K562 (cell line): ENCODE results near the gene SENP8. TPM values are rescaled to one million over a fixed set of nuclear protein-coding genes. Genes with fewer than 3 reads are reported as not detected.

Experiments
- ATAC-seq: fragments of 200-7000 bp; cut with Tn5 transposase; 3 replicates; pipeline ENCODE4 v1.9.1; 2020; ENCODE audit warnings: moderate library complexity
- BruUV-seq: library from RNA; stranded (reverse); fragments of 400-500 nt; replicated peaks from 2 replicates; lab custom pipeline; 2021; lab: Mats Ljungman, UMichigan
- CTCF ChIA-PET: fragments of 300-600 bp; formaldehyde crosslinking; extraction: SDS; loops from one replicate; lab custom pipeline; 2021; ENCODE audit warnings: low intra/inter-chr PET ratio; lab: Yijun Ruan, JAX
- POLR2A ChIA-PET: fragments of 300-600, 350-650 bp; sonication (Branson Sonifier 250); formaldehyde crosslinking; extraction: SDS; loops from one replicate; lab custom pipeline; 2021; ENCODE audit warnings: antibody characterized with exemption, inconsistent platforms; lab: Yijun Ruan, JAX
- DNase-seq, 4 experiments: peaks; one replicate each; pipeline versions ENCODE4 v3.0.0 to v3.0.0-alpha.2; 2011 to 2018; ENCODE audit warnings: low spot score in 3 of 4, mixed read lengths in 3 of 4; ENCODE audit errors: extremely low read depth in 1 of 4
- FAIRE-seq: peaks from 2 replicates; lab custom pipeline; 2011; peaks lifted over from hg19 to GRCh38; lab: Jason Lieb, UNC
- H2AFZ ChIP-seq: 2 replicates; pipeline ENCODE4 v1.6.0; 2011; ENCODE audit warnings: low read depth, low read length, control low read depth, inconsistent platforms
- H3K27ac ChIP-seq: fragments of 200-600 bp; 3 replicates; pipeline ENCODE4 v1.8.0; 2011; ENCODE audit warnings: low read depth, mild to moderate bottlenecking, control low read depth, inconsistent platforms, low read length, moderate library complexity, mixed read lengths; ENCODE audit errors: extremely low read depth
- H3K27me3 ChIP-seq, 2 experiments: fragments of 300-600 bp in 1 of 2; 2 replicates in 1 of 2; 3 replicates in 1 of 2; pipeline versions ENCODE4 v1.6.0 to v1.8.0; 2011; ENCODE audit warnings: inconsistent platforms in 2 of 2, low read length in 2 of 2, mild to moderate bottlenecking in 1 of 2, mixed read lengths in 1 of 2, moderate library complexity in 1 of 2; ENCODE audit not compliant: control insufficient read depth in 2 of 2, insufficient read depth in 2 of 2
- H3K36me3 ChIP-seq: fragments of 300-600 bp; 3 replicates; pipeline ENCODE4 v1.8.0; 2011; ENCODE audit warnings: mild to moderate bottlenecking, low read length, inconsistent platforms; ENCODE audit not compliant: control insufficient read depth, insufficient read depth
- H3K4me1 ChIP-seq, 2 experiments: fragments of 200-600 bp in 1 of 2; replicated peaks in 1 of 2; 2 replicates in 1 of 2; 3 replicates in 1 of 2; pipeline versions ENCODE4 v1.5.1 to v1.8.0; 2011; ENCODE audit warnings: inconsistent platforms in 2 of 2, low read length in 2 of 2, mild to moderate bottlenecking in 1 of 2, mixed read lengths in 1 of 2, moderate library complexity in 1 of 2; ENCODE audit not compliant: control insufficient read depth in 2 of 2, insufficient read depth in 2 of 2
- H3K4me2 ChIP-seq: 2 replicates; pipeline ENCODE4 v1.6.1; 2011; ENCODE audit warnings: low read length, control low read depth, inconsistent platforms, mixed read lengths; ENCODE audit not compliant: insufficient read depth
- H3K4me3 ChIP-seq: fragments of 200-600 bp; sonication (generic), shearing (Covaris generic); 2 replicates; pipeline ENCODE4 v1.5.1; 2016; ENCODE audit warnings: control low read depth, inconsistent platforms
- H3K79me2 ChIP-seq: fragments of 200-600 bp; 3 replicates; pipeline ENCODE4 v1.8.0; 2011; ENCODE audit warnings: low read length, inconsistent platforms; ENCODE audit not compliant: control insufficient read depth, insufficient read depth
- H3K9ac ChIP-seq, 2 experiments: 2 replicates each; pipeline versions ENCODE4 v1.6.0 to v1.6.1; 2011; ENCODE audit warnings: low read depth in 2 of 2, low read length in 2 of 2, control low read depth in 1 of 2, inconsistent platforms in 1 of 2, mild to moderate bottlenecking in 1 of 2, mixed read lengths in 1 of 2; ENCODE audit not compliant: insufficient read depth in 1 of 2
- H3K9me1 ChIP-seq: one replicate; pipeline ENCODE4 v1.6.0; 2011; ENCODE audit warnings: inconsistent platforms, mild to moderate bottlenecking, low read length, moderate library complexity; ENCODE audit not compliant: control insufficient read depth, insufficient read depth
- H3K9me3 ChIP-seq: replicated peaks from 2 replicates; pipeline ENCODE4 v1.5.1; 2011; ENCODE audit warnings: low read depth, low read length, inconsistent platforms; ENCODE audit not compliant: control insufficient read depth, insufficient read depth
- H4K20me1 ChIP-seq: replicated peaks from 2 replicates; pipeline ENCODE4 v1.6.1; 2011; ENCODE audit warnings: low read length, inconsistent platforms, mixed read lengths; ENCODE audit not compliant: control insufficient read depth, insufficient read depth
- ATF6 ChIP-seq: sonication (generic); formaldehyde crosslinking; IDR thresholded peaks from 2 replicates; pipeline ENCODE4 v1.4.0; 2020; ENCODE audit warnings: mild to moderate bottlenecking, missing genetic modification reagents
- ATF7 ChIP-seq: fragments of 450-650 bp; IDR thresholded peaks from 2 replicates; pipeline ENCODE4 v1.7.1; 2014; ENCODE audit warnings: mild to moderate bottlenecking, moderate library complexity
- FOS ChIP-seq: IDR thresholded peaks from 3 replicates; pipeline ENCODE4 v1.6.1; 2011; ENCODE audit not compliant: insufficient read length; ENCODE audit errors: extremely low read depth
- FOXK2 ChIP-seq, 2 experiments: fragments of 450-650 bp; IDR thresholded peaks in 1 of 2; conservative IDR thresholded peaks in 1 of 2; 2 replicates each; pipeline ENCODE4 v1.6.1; 2016; ENCODE audit warnings: low read depth in 2 of 2, mild to moderate bottlenecking in 1 of 2
- KLF6 ChIP-seq: fragments of 250-450 bp; sonication (Bioruptor Pico); IDR thresholded peaks from 2 replicates; pipeline ENCODE4 v1.4.0; 2020; ENCODE audit warnings: mild to moderate bottlenecking, moderate library complexity, borderline replicate concordance
- MNT ChIP-seq, 2 experiments: fragments of 450-650 bp; conservative IDR thresholded peaks; 2 replicates each; pipeline ENCODE4 v1.6.1; 2017; ENCODE audit warnings: mild to moderate bottlenecking in 2 of 2, moderate library complexity in 2 of 2
- POLR2G ChIP-seq: fragments of 200-400 bp; formaldehyde crosslinking; IDR thresholded peaks from 2 replicates; pipeline ENCODE4 v1.6.1; 2017; ENCODE audit warnings: low read depth, mild to moderate bottlenecking, antibody characterized with exemption, low read length, moderate library complexity
- RBM39 ChIP-seq: fragments of 200-400 bp; formaldehyde crosslinking; optimal IDR thresholded peaks from 2 replicates; pipeline ENCODE3; 2018; ENCODE audit warnings: low read depth, low read length
- SFPQ ChIP-seq: fragments of 200-400 bp; formaldehyde crosslinking; IDR thresholded peaks from 2 replicates; pipeline ENCODE4 v1.6.1; 2017; ENCODE audit warnings: mild to moderate bottlenecking, low read depth, low read length, moderate library complexity
- SMAD1 ChIP-seq: fragments of 150-350 bp; IDR thresholded peaks from 2 replicates; pipeline ENCODE4 v1.6.1; 2014; ENCODE audit warnings: low read length, low read depth; ENCODE audit not compliant: partially characterized antibody
- THRA ChIP-seq: fragments of 450-650 bp; IDR thresholded peaks from 2 replicates; pipeline ENCODE4 v1.6.1; 2017; ENCODE audit warnings: mild to moderate bottlenecking, moderate library complexity
- THRB ChIP-seq: fragments of 450-650 bp; formaldehyde crosslinking; conservative IDR thresholded peaks from 2 replicates; pipeline ENCODE4 v1.4.0; 2022; ENCODE audit warnings: mild to moderate bottlenecking, missing genetic modification characterization
- ZNF165 ChIP-seq: fragments of 250-450 bp; sonication (Bioruptor Pico); IDR thresholded peaks from 2 replicates; pipeline ENCODE4 v1.4.0; 2020; ENCODE audit warnings: borderline replicate concordance
- in situ Hi-C: fragments of 300-500 bp; cut with MboI; formaldehyde crosslinking; loops from 4 replicates; pipeline ENCODE4 v1.15.0; 2018; ENCODE audit warnings: inconsistent platforms, mixed read lengths
- intact Hi-C: fragments of 100-400 bp; cut with micrococcal nuclease; formaldehyde crosslinking; loops from 2 replicates; pipeline ENCODE4 v1.14.2; 2022
- polyA plus RNA-seq, 8 experiments: library from polyadenylated mRNA; depleted of rRNA in 4 of 8; stranded (reverse) in 5 of 8; unstranded in 3 of 8; fragments of >200 nt; fragmentation: Nextera tagmentation in 2 of 8; fragmentation: Illumina TruSeq in 1 of 8; extraction: Ambion mirVana in 2 of 8; extraction: Trizol in 1 of 8; gene quantifications; 2 replicates each; pipeline versions ENCODE4 v1.2.1 to v1.2.3, GENCODE V29; 2011 to 2014; ENCODE audit warnings: inconsistent platforms in 1 of 8, missing spikeins in 1 of 8
- total RNA-seq, 7 experiments: library from RNA; depleted of rRNA in 6 of 7; stranded (reverse); fragments of >200 nt in 6 of 7; fragmentation: Illumina TruSeq in 2 of 7; extraction: Trizol in 2 of 7; gene quantifications; 2 replicates each; pipeline versions ENCODE4 v1.2.1 to v1.2.3, GENCODE V29; 2011 to 2021; ENCODE audit warnings: low replicate concordance in 1 of 7

SENP8 gene
- total and polyA plus RNA-seq, 9 of the 15 experiments (the other 6 are each of a cell fraction or from before 2014, with no cell fraction given): 1.4 to 5.4 (median 2.4) TPM

GRCh38 chr15:72092691-72093090 lies 25.5 kb upstream of the SENP8 start:
- POLR2A ChIA-PET: interaction anchor here (1.9 kb wide), 1 partner anchor 20 kb away, joined by 5 read pairs; no protein-coding TSS in a partner anchor
- in situ Hi-C loops: no loop called here
- TF ChIP-seq FOS: no peak
- no peak for TF ChIP-seq ATF7
- no peak for TF ChIP-seq ATF6 (CRISPR knock-in tag)
- no peak for TF ChIP-seq SFPQ
- no peak for TF ChIP-seq ZNF165 (CRISPR knock-in tag)
- no peak for TF ChIP-seq SMAD1
- TF ChIP-seq RBM39: no peak
- no peak for TF ChIP-seq FOXK2 (conservative IDR thresholded peaks at IDR 0.05 in 1 of 2, IDR thresholded peaks at IDR 0.05 in 1 of 2; ENCODE audit: low read depth in 2 of 2)
- TF ChIP-seq KLF6 (CRISPR knock-in tag): no peak
- no peak for TF ChIP-seq MNT (conservative IDR thresholded peaks at IDR 0.05)
- no peak for TF ChIP-seq THRB (CRISPR knock-in tag)
- TF ChIP-seq THRA: no peak
- no peak for TF ChIP-seq POLR2G

More at GRCh38 chr15:72092691-72093090, 25.5 kb upstream of the SENP8 start:
- no TSS peak for BruUV-seq
- Histone ChIP-seq H3K36me3 (no peaks in the 10 kb centered on the region), H3K4me3 (no peak overlapping the region), H3K9ac (no peak overlapping the region), H3K4me2 (no peak overlapping the region), H3K4me1 (no peaks in the 10 kb centered on the region; a peak in 1 of 5 replicates), H3K27ac (no peak overlapping the region), H3K27me3 (no peaks in the 10 kb centered on the region), H2AFZ (no peak overlapping the region), H3K79me2 (no peaks in the 10 kb centered on the region), H4K20me1 (no peaks in the 10 kb centered on the region), H3K9me3 (no peaks in the 10 kb centered on the region), H3K9me1 (no peaks in the 10 kb centered on the region)
- intact Hi-C loops: no loop called here
- CTCF ChIA-PET: no interaction called here
- ATAC-seq (no peak), DNase-seq (no peak), FAIRE-seq (no peak)
